HCT116 (cell line): ENCODE measurements around the gene DAGLB.

Source experiments
- CTCF ChIP-seq, 3 experiments: fragments of 200-600 bp in 1 of 3; sonication (generic) in 1 of 3; IDR thresholded peaks in 2 of 3; conservative IDR thresholded peaks in 1 of 3; 2 replicates each; pipeline ENCODE4 v1.5.1; 2012 to 2017; ENCODE audit warnings: low read depth in 2 of 3, low read length in 2 of 3, antibody characterized with exemption in 1 of 3, borderline replicate concordance in 1 of 3, control low read depth in 1 of 3, mild to moderate bottlenecking in 1 of 3, mixed read lengths in 1 of 3, mixed run types in 1 of 3, moderate library complexity in 1 of 3; ENCODE audit not compliant: insufficient read depth in 1 of 3
- MAX ChIP-seq: IDR thresholded peaks from 2 replicates; pipeline ENCODE4 v1.6.1; 2012
- POLR2A ChIP-seq: IDR thresholded peaks from 2 replicates; pipeline ENCODE4 v1.7.0; 2011; ENCODE audit warnings: borderline replicate concordance; ENCODE audit not compliant: insufficient read depth, insufficient read length; ENCODE audit errors: extremely low read depth
- YY1 ChIP-seq: IDR thresholded peaks from 2 replicates; pipeline ENCODE4 v1.6.1; 2011; ENCODE audit warnings: low read length, low read depth, moderate library complexity, mild to moderate bottlenecking; ENCODE audit not compliant: insufficient replicate concordance; ENCODE audit errors: extremely low read depth
- ZNF274 ChIP-seq: fragments of 200-500 bp; sonication (Bioruptor generic); IDR thresholded peaks from 2 replicates; pipeline ENCODE4 v1.6.1; 2014; ENCODE audit warnings: mild to moderate bottlenecking, low read depth, low read length, inconsistent platforms

- TF ChIP-seq YY1 (no peak), CTCF (IDR thresholded peaks at IDR 0.05 in 2 of 3, conservative IDR thresholded peaks at IDR 0.05 in 1 of 3; ENCODE audit: borderline replicate concordance in 1 of 3, insufficient read depth in 1 of 3, low read depth in 2 of 3, low read length in 2 of 3) (no peak), MAX (no peak), ZNF274 (no peak), POLR2A (no peak)
These were observed 10.5 kb downstream of the DAGLB start for GRCh38 chr7:6437251-6437650.
